Measurements from ENCODE around the gene CAST.
"Not testable (repeated sequence)": the region's sequence is repeated elsewhere in the genome, so short reads cannot be mapped to it uniquely, and the experiment has no call there.

Gene CAST

DNA sequence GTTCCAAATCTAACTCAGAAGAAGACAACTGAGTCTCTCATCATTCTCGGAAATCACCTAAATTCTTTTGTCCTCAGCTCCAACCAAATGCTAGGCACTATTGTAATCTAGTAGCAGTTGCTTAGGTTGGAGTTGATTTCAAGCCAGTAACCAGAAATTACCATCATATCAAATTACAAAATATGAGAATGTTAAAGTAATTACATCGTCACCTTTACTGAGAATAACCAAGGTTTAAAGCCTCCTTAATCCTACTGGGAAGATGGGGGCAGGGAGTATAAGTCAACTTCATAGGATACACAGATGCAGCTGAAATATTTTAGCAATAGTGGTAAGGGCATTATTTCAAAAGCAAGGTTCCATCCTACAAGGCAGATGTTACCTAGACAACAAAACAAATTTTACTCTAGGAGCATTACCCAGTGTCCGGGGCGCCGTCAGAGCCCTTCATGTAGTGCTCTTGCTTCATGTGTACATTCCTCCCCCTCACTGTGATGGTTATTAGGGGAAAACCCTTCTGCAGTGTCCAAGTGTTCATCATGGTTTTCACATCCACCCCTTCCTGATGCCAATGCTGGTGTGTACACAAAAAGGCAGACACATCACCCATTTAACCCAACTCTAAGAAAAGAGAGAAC, 126.1 kb downstream of the CAST start:
- DNase-seq = no peak

DNA sequence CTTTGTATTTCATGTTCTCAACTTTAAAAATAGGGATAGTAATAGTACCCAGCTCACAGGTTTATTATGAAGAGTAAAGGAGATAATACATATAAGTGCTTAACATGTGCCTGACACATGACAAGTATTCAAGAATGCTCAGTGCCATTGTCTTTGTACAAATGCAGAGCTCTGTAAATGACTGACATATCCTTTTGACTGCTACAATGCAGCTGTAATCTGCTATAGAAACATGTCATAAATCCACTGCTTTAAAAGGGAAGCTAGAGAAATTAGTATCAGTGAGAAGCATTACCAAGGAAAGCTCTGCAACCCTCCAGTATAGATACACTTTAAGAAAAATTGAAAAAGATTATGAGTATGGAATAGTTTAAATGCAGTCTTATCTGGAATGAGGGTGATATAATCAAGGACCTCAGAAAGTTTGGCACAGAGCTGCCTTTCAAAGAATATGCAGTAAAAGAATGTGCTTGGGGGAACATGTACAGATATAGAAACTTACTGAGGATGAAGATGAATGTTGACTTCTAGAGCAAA, 127.7 kb downstream of the CAST start:
- no peak for DNase-seq

DNA sequence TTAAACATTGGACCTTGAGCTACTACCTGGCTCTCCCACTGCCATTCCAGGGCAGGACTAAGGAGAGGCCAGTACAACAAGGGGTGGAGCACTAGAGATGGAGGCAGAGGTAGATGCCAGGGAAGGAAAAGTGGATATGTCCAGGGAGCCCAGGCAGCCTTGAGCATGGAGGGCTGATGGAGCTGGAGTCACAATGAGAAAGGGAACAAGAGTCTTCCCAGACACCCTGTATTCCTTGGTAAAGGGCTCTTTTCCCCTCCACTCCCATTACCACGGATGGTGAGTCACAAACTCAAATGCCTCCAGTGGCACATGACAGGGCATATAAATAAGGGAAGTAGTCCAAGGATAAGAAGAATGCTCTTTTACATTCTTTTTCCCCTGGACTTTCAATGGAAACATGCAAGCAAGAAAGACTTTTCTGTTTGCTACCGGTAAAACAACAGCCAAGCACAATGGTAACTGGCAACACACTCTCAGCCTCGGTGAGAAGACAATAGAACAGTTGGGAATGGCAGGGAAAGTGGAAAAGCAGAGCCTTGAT, 128.9 kb downstream of the CAST start:
- no peak for DNase-seq

DNA sequence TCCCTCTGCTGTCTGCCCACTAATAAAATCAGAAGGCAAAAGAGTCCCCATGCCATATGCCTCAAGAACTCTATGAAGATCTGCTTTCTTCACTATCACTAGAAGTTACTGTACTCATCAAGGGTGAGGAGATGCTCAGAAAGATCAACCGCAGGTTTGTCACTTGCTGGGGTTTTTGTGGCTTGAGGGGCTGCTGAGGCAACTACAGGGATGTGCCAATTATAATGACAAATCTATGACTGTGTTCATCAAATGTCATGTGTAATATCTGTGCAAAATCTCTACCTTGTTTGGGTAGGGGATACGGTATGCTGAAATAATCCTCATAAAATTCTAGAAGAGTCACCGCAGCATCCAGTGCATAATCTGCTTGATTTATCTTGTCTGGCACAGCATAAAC, 132.6 kb downstream of the CAST start:
- no peak for DNase-seq

DNA sequence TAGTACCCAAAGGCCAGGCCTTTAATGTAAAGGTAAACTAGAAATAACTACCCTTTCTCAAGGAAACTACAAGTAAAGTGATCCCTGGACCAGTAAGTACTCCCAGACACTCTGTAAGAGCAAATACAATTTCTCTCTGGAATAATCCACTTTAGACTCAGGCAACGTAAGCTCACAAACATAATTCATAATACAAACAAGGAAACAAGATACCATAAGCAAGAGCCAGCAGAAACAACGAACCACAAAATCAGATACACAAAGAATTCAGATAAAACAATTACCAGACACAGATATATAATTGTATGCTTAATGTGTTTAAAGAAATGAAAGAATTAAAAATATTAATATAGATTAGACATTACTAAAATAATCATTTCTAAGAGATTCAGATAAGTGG, 133.4 kb downstream of the CAST start:
- no peak for DNase-seq

DNA sequence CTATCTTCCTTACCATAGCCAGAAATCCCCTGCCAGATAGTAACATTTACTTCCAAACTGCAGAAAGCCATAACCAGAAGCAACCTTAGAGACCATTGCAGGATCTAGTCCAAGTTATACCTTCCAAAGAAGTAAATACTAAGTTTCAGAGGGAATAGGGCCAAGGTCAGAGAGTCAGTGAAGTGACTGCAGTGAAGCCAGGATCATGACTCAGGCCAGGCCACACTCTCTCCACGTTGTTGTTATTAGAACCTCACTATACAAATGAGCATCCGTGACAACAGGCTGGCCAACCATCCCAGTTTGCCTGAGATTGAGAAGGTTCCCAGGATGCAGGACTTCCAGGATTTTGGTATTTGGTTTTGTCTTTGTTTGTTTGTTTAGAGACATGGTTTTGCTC, 134.3 kb downstream of the CAST start:
- no peak for DNase-seq

DNA sequence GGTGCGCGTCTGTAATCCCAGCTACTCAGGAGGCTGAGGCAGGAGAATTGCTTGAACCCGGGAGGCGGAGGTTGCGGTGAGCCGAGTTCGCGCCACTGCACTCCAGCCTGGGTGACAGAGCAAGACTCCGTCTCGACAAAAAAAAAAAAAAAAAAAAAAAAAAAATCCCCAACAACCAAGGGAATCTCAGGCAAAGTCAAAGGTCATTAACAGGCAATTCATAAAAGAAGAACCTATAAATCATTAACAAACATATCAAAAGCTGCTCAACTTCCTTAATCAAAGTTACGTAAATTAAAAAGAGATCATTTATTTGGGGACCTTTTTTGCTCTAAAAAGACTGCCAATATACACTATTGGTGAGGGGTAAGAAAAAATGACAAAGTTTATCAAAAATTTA, 139.5 kb downstream of the CAST start:
- DNase-seq = not testable (repeated sequence)

DNA sequence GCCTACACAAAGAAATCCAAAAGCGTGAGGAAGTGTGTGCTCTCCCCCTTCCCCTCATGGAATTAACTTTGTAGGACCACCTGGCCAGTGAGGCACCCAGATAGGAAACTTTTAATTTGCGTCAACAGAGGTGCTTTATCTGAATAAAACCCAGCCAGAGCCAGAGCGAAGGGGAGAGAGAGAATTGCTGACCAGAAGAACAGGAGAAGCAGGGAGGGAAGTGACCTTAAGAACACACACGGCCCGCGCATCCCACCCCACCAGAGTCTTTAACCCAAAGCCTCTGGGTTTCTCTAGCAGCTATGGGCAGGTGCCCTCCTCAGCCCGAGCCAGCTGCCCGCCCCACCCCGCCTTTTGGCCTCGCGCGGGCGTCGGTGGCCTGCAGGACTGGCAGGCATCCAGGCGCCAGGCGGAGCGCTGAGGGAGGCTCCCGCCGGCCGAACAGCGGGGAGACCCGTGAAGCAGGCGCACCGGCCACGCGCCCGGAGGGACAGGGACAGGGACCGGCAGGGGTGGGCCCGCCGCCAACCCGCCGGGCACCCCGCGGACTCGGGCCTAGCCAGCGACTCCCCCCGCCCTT, 145.0 kb downstream of the CAST start:
- DNase-seq = peak; percentile 54

DNA sequence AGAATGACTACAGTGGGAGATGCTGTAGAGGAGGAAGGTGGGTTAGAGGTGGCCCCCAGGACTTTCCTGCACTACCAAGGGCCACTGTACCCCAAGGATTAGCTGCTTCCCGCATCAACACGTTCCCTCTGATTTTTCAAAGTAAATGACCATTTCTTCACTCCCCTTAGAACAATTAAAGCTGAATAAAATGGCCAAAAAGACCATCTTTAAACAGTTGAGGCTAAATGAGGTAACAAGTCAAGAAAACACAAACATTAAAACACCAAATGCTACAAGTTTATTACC, 146.3 kb downstream of the CAST start:
- DNase-seq = no peak

DNA sequence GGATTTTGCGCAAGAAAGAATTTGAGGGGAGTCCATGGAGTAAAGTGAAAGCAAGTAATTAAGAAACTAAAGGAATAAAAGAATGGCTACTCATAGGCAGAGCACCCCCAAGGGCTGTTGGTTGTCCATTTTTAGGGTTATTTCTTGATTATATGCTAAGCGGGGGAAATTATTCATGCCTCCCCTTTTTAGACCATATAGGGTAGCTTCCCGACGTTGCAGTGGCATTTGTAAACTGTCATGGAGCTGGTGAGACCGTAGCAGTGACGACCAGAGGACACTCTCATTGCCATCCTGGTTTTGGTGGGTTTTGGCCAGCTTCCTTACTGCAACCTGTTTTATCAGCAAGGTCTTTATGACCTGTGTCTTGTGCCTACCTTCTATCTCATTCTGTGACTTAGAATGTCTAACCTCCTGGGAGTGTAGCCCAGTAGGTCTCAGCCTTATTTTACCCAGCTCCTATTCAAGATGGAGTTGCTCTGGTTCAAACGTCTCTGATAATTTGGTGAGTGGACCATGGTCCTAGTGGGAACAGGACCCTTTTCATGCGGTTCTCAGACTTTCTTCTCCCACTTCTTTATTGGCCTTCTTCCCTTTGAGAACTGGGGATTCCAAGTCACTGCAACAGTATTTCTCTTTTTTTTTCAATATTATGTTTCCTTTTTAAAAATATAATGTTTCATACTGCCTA, 146.8 kb downstream of the CAST start:
- DNase-seq = no peak

DNA sequence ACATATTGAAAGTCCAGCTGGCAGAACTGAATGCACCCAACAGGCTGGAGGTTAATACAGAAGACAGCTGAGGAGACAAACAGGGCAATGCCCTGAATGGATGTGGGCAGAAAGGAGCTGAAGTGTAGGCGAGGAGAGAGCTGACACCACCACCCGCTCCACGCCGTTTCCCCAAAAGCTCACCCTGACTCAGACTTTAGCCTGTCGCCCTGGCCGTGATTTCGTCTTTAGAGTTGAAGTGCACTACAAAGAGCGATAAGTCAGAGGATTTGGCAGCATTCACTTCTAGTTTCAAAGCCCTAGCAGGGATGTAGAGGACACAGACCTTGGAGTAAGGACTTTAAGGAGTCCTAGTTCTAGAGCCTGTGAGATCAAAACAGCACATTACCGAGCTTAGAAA, 147.7 kb downstream of the CAST start:
- DNase-seq = no peak

DNA sequence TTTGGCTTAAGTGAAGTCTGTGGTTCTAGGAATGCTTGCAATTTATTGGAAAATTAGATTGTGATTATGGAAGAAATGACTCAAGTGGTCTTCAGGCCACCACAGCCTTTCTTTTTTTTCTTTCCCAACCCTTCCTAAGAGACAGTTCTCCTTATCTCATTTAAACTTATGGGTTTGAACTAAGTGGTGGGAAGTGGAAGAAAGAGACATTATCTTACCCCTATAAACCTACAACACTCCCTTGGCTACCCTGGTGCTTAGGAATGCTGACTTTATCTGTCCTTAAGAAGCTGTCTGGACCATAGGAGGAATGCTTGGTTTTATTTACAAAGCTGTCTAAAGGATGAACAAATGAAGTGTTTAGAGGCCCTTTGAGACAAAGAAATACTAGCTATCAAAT, 150.7 kb downstream of the CAST start:
- no peak for DNase-seq

DNA sequence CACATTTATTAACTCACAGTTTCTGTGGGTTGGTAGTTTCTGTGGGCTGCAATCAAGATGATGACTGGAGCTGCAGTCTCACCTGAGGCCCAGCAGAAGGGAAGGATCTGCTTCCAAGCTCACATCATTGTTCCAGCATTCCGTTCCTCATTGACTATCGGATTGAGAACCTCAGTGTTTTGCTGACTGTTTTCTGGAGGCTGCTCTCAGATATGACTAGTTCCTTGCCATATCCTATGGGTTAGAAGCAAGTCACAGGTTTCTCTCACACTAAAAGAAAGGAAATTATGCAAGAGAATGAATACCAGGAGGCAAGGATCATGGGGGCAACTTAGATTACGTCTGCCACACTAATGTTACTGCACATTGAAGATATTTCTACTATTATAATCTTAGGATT, 151.9 kb downstream of the CAST start:
- no peak for DNase-seq

DNA sequence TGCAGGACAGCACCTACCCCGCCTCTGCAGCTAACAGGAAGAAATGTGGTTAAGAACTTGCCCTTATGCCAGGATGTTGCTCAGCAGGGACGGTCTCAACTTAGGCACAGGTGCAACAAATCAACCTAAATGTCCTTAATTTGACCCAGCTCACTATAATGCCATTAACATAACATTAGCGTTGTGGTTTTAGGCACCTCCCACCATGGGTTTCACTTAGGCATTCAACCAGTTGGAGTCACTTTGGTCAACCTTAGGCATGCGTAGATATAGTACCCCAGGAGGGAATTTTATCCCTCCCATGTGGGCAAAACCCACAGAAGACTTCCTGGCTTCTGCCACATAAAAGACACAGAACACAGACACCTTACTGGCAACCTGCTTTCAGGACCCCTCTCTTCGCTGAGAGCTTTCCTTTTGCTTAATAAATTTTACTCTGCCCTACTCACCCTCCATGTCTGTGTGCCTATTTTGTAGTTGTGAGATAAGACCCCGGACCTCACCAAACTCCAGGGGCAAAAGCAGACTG, 154.3 kb downstream of the CAST start:
- no peak for DNase-seq

DNA sequence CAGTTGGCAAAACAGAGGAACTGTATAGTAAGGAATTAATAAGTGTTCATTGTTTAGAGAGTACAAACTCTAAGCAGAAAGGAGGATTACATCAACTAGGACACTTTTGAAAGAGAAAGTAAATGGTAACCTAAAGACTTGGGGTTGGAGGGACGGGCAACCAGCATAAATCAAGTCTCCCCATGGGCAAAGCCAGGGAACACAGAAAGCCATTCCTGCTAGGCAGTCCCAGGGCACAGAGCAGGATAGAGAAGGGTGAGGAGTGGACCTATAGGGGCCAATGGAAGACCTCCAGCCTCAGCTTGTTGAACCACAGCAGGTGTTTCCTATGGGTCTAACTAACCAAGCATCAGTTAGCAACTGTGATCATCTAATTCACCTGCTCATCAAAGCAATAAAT, 154.8 kb downstream of the CAST start:
- no peak for DNase-seq

DNA sequence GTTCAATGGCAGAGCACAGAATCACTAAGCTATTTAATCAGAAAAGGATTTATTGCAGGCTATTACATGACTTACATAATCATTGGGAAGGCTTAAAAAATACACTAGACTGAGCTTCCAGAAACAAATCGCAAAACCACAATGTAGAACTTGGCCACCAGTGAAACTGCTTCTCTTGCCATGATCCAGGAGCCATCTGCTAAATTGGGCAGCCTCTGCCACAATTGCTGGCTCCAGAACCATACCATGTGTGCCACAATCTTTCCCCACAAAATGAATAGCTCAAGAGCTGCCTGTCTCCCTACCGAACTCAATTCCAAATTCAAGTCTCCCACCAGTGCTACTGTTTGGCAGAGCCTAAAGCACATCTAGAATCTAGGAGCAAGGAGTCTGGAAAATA, 155.3 kb downstream of the CAST start:
- DNase-seq = no peak

DNA sequence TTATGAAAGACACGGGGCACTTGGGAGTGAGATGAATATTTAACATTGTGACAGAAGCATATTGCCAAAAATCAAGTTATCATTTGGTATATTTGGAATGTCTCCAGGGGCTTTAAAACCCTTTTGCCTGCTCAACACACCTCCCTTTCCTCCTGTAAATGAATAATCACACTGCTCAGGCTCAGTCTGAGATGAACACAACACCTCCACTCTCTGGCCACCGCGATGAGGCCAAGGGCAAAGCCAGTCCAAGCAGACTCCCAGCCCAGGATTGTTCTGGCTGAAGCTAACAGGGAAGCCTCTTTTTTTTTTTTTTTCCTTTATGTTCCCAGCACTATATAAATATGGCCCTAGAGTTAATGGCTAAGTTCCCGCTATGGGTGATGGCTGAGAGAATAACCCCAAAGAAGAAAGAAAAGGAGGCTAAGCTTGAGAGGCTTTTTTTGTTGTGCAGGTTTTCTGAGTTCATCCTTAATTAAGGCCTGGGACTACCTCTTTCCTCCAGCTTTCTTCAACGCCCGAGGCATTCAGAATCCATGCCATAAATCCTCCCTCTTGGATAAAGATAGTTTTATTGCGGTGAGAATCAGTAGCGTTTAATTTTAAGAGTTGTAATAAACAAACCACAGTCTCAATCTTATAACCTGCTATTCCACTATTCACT, 156.1 kb downstream of the CAST start:
- DNase-seq = no peak

DNA sequence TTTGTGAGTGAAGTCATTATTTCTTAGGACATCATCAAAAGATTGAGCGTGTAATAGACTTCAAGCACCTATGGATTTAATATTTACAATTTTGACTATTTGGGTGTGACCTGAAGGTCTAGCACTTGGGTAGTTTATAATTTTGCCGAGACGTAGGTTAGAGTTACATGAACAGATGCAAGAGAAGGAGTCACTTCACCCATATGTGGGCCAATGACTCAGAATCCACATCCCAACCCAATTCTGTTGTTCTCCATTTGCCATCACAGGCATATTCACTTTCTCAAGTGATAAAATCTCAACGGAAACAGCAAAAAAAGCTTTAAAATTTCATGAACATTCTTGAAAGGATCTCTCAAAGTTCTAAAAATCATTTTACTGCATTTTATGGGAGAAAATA, 157.6 kb downstream of the CAST start:
- no peak for DNase-seq

DNA sequence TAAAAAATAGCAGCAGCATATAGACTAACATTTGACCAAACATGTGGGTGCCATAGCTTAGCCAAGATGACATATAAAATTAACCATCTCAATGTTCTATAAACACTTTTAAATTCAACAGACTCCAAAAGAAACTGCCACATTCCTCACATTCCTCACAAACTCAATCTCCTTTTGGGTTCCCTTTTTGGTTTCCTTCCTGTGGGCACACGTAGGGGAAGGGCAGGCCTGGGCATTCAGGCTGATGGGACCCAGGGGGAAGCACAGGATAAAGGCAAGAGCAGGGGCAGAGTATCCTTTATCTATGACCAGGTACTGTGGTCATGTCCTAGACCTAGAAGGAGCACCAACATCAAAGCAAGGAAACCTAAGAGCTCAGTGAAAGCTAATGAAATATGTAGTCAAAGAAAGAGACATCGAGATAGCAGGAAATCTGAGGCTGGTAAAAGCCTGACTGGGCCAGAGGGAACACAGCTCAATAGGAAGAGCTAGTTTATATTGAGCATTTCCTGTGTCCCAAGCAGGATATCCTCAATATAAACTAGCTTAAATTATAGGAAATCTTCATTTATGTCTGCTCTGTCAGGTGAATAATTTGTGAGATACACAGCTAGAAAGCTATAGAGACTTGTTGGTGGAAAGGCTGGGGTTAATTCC, 159.2 kb downstream of the CAST start:
- no peak for DNase-seq

DNA sequence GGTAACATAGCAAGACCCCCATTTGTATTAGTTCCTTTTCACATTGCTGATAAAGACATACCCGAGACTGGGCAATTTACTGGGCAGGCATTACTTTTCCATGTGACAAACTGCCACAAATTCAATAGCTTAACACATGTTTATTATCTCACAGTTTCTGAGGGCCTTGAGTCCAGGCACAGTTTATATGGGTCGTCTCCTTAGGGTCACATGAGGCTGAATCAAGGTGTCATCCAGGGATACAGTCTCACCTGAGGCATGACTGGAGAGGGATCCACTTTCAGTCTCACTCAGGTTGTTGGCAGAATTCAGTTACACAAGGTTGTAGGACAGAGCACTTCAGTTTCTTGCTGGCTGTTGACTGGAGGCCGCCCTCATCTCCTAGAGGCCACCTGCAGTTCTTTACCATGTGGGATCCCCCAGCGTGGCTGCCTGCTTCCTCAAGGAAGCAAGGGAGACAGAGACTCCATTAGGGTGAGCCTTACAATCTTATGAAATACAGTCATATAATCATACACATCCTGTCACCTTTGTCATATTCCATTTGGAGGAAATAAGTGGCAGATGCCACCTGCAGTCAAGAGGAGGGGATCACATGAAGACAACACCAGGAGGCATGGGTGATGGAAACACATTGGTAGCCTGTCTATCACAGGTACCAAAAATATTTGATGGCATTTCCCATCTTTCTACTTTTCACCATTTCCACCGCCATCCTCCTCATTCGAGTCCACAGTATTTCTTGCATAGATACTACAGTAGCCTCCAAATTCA, 160.7 kb downstream of the CAST start:
- no peak for DNase-seq

DNA sequence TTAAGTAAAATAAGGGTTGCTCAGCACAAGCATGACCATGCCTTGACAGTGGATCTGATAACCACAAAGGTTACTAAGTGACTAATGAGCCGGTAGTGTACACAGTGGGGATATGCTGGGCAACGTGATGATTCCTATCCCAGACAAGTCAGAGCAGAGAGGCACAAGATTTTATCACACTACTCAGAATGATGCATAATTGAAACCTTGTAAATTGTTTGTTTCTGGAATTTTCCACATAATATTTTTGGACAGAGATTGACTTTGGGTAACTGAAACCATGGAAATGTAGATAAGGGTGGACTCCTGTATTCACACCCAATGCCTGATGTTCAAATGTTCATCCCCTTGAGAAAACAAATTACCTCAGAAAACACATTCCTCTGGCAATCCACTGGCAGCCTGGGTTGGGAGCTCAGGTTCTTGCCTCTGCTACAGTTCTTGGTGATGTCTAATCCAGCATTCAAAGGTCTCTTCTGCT, 161.8 kb downstream of the CAST start:
- DNase-seq = no peak

Data from DMS79 treated with DMSO at 0.1 percent for 48 hours (cell line).